MCF 10A (cell line): ENCODE data around the gene SLC16A2. TPM values are rescaled to one million over a fixed set of nuclear protein-coding genes. Genes with fewer than 3 reads are reported as not detected.

ENCODE experiments used
- BruUV-seq: library from RNA; stranded (reverse); fragments of 400-500 nt; replicated peaks from 2 replicates; lab custom pipeline; 2021; lab: Mats Ljungman, UMichigan
- CTCF ChIA-PET: fragments of 300-600 bp; sonication (Branson Sonifier 250); formaldehyde crosslinking; extraction: SDS; loops from one replicate; lab custom pipeline; 2021; ENCODE audit warnings: antibody characterized with exemption, inconsistent platforms; lab: Yijun Ruan, JAX
- POLR2A ChIA-PET: fragments of 300-600, 350-650 bp; sonication (Branson Sonifier 250); formaldehyde crosslinking; extraction: SDS; loops from one replicate; lab custom pipeline; 2020; ENCODE audit warnings: antibody characterized with exemption, inconsistent platforms; lab: Yijun Ruan, JAX
- DNase-seq: peaks from one replicate; pipeline ENCODE4 v3.0.0-alpha.2; 2018; ENCODE audit not compliant: unreplicated experiment
- H3K27ac Mint-ChIP-seq: one replicate; pipeline ENCODE4 v1.8.0; 2022; ENCODE audit warnings: mild to moderate bottlenecking, low read depth, mixed read lengths; ENCODE audit not compliant: unreplicated experiment
- H3K27me3 Mint-ChIP-seq: one replicate; pipeline ENCODE4 v1.8.0; 2022; ENCODE audit warnings: mixed read lengths; ENCODE audit not compliant: insufficient read depth, unreplicated experiment
- H3K36me3 Mint-ChIP-seq: one replicate; pipeline ENCODE4 v1.8.0; 2022; ENCODE audit warnings: mild to moderate bottlenecking, moderate library complexity, mixed read lengths; ENCODE audit not compliant: insufficient read depth, unreplicated experiment
- H3K4me1 Mint-ChIP-seq: one replicate; pipeline ENCODE4 v1.8.0; 2022; ENCODE audit warnings: mixed read lengths; ENCODE audit not compliant: insufficient read depth, unreplicated experiment
- H3K4me3 Mint-ChIP-seq: one replicate; pipeline ENCODE4 v1.8.0; 2022; ENCODE audit warnings: mild to moderate bottlenecking, moderate library complexity, mixed read lengths; ENCODE audit not compliant: unreplicated experiment
- H3K9me3 Mint-ChIP-seq: one replicate; pipeline ENCODE4 v1.8.0; 2022; ENCODE audit warnings: mixed read lengths; ENCODE audit not compliant: unreplicated experiment
- CTCF ChIP-seq: fragments of 200-600 bp; IDR thresholded peaks from one replicate; pipeline ENCODE4 v1.8.0; 2022; ENCODE audit warnings: antibody characterized with exemption, mild to moderate bottlenecking; ENCODE audit not compliant: unreplicated experiment
- intact Hi-C: fragments of 100-400 bp; cut with micrococcal nuclease; formaldehyde crosslinking; loops from 2 replicates; pipeline ENCODE4 v1.14.1; 2022
- total RNA-seq: library from RNA; stranded (reverse); gene quantifications from 2 replicates; pipeline ENCODE4 v1.2.3, GENCODE V29; 2022

Gene SLC16A2
- total RNA-seq, 1 experiment from 2014 or later = 11.9 TPM

GRCh38 chrX:74505437-74505836 is 84.1 kb downstream of the SLC16A2 start:
- H3K4me3 Mint-ChIP-seq = no peak overlapping the region
- H3K4me1 Mint-ChIP-seq = no peaks in the 10 kb centered on the region
- no peak for TF ChIP-seq CTCF
- no peak for DNase-seq
- no peak overlapping the region for H3K27ac Mint-ChIP-seq
- ChIA-PET CTCF (no interaction called here), POLR2A (interaction anchor here (1.1 kb wide), 1 partner anchor 30 kb away, joined by 3 read pairs; no protein-coding TSS in a partner anchor)
- H3K27me3 Mint-ChIP-seq = no peaks in the 10 kb centered on the region
- intact Hi-C loops = no loop called here
- BruUV-seq = no TSS peak
- H3K9me3 Mint-ChIP-seq = no peaks in the 10 kb centered on the region
- H3K36me3 Mint-ChIP-seq = no peaks in the 10 kb centered on the region

DNA sequence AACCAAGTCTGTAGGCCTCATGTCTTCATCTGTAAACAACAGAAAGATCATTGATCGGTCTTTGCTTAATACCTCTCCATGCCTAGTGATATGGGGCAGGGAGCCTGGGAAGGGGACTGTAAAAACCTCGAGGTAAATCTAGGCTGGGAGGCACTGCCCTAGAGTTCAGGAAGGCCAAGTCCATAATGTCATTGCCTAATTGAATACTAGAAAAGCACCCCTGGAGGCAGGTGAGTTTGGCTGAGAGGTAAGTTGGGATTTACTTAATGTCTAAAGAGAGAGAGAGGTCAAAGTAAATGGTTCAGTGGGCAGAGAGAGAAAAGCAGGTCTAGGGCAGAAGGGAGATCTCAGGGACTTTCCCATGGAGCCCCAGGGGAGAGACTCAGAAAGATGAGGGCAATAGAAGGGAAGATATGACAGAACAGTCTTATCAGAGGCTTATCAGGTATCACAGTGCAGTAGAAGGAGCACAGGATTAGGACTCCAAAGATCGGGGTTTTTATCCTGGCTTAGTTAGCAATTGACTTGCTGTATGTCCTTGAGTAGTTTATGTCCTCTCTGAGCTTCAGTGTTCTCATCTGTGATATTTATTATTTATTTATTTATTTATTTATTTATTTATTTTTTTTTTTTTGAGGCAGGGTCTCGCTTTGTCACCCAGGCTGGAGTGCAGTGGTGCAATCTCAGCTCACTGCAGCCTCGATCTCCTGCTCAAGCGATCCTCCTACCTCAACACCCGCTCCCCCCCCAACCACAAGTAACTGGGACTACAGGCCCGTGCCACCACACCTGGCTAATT is 85.2 kb downstream of the SLC16A2 start:
- intact Hi-C loops = no loop called here
- DNase-seq = no peak
- no peaks in the 10 kb centered on the region for H3K9me3 Mint-ChIP-seq
- H3K4me1 Mint-ChIP-seq = no peaks in the 10 kb centered on the region
- no peaks in the 10 kb centered on the region for H3K36me3 Mint-ChIP-seq
- no peak overlapping the region for H3K27ac Mint-ChIP-seq
- H3K4me3 Mint-ChIP-seq = no peak overlapping the region
- peaks cover 3% of the 10 kb centered on the region for H3K27me3 Mint-ChIP-seq
- ChIA-PET CTCF (no interaction called here), POLR2A (no interaction called here)
- no TSS peak for BruUV-seq
- TF ChIP-seq CTCF = no peak

DNA sequence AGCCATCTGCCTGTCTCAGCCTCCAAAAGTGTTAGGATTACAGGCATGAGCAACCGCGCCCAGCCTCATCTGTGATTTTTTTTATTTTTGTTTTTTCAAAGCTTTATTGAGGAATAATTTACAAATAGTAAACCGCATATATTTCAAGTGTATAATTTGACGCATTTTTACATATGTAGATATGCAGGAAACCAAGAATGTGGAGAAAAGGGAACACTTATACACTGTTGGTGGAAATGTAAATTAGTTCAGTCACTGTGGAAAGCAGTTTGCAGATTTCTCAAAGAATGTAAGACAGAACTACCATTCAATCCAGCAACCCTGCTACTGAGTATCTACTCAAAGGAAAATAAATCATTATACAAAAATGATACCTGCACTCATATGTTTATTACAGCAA is 85.9 kb downstream of the SLC16A2 start:
- H3K9me3 Mint-ChIP-seq = no peaks in the 10 kb centered on the region
- POLR2A ChIA-PET = no interaction called here
- CTCF ChIA-PET = no interaction called here
- peaks cover 10% of the 10 kb centered on the region for H3K27me3 Mint-ChIP-seq
- no peaks in the 10 kb centered on the region for H3K4me1 Mint-ChIP-seq
- no peaks in the 10 kb centered on the region for H3K36me3 Mint-ChIP-seq
- no peak overlapping the region for H3K4me3 Mint-ChIP-seq
- H3K27ac Mint-ChIP-seq = no peak overlapping the region
- intact Hi-C loops = no loop called here
- BruUV-seq = no TSS peak
- DNase-seq = no peak
- no peak for TF ChIP-seq CTCF

GRCh38 chrX:74509989-74510388 is 88.7 kb downstream of the SLC16A2 start:
- no peak for TF ChIP-seq CTCF
- Mint-ChIP-seq H3K36me3 (peaks cover 6% of the 10 kb centered on the region), H3K4me1 (no peaks in the 10 kb centered on the region), H3K27ac (no peak overlapping the region), H3K27me3 (peaks cover 20% of the 10 kb centered on the region), H3K4me3 (no peak overlapping the region), H3K9me3 (no peaks in the 10 kb centered on the region)
- ChIA-PET CTCF (no interaction called here), POLR2A (no interaction called here)
- BruUV-seq = no TSS peak
- intact Hi-C loops = no loop called here
- DNase-seq = no peak
